ENCODE results near the gene IGF2BP2. TPM values are rescaled to one million over a fixed set of nuclear protein-coding genes. Genes with fewer than 3 reads are reported as not detected.

Gene IGF2BP2
- total RNA-seq, 1 experiment from 2014 or later = 133 TPM

- TF ChIP-seq AFF4 (CRISPR knock-in tag; IDR thresholded peaks at IDR 0.05; ENCODE audit: borderline replicate concordance) (no peak), STAT6 (CRISPR knock-in tag; conservative IDR thresholded peaks at IDR 0.05; ENCODE audit: low read depth) (no peak), ZNF317 (CRISPR knock-in tag; IDR thresholded peaks at IDR 0.05; ENCODE audit: borderline replicate concordance, low read depth) (no peak), CDX4 (CRISPR knock-in tag; IDR thresholded peaks at IDR 0.05; ENCODE audit: borderline replicate concordance) (no peak), MLX (CRISPR knock-in tag; IDR thresholded peaks at IDR 0.05) (no peak), OVOL2 (CRISPR knock-in tag; IDR thresholded peaks at IDR 0.05; ENCODE audit: borderline replicate concordance) (no peak), FOXP1 (CRISPR knock-in tag; IDR thresholded peaks at IDR 0.05; ENCODE audit: borderline replicate concordance) (no peak), SMAD4 (CRISPR knock-in tag; IDR thresholded peaks at IDR 0.05) (no peak), HMGXB4 (CRISPR knock-in tag; IDR thresholded peaks at IDR 0.05) (no peak), ATF2 (CRISPR knock-in tag; IDR thresholded peaks at IDR 0.05; ENCODE audit: borderline replicate concordance, low read depth) (no peak), NFYB (CRISPR knock-in tag; conservative IDR thresholded peaks at IDR 0.05; ENCODE audit: low read depth) (no peak), FOXP4 (CRISPR knock-in tag; IDR thresholded peaks at IDR 0.05) (no peak)
Observed at GRCh38 chr3:185746470-185746869, 78.4 kb downstream of the IGF2BP2 start (continued).

Measured in WTC11 (cell line).